ENCODE data around the gene ERAP2.

DNA sequence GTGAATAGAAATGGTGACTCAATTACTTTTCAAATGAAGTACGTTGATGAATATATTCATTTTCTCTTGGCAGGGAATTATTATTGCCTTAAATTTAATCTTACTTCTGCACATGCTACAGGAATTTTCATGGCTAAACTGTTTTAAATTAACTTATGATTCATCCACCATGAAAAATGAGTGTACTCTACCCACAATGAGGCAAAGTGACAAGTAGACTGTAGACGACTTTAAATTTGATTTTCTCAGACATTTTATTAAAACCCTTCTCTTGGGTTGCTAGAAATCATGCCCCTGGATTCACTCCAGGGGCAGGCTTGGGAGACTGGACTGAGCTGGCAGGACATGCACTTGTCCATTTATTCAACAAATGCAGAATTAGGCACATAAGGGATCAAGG is 23.5 kb upstream of the ERAP2 start:
- no peak for TF ChIP-seq POLR2AphosphoS5 (IDR thresholded peaks at IDR 0.05)
- TF ChIP-seq, protein P1, sequence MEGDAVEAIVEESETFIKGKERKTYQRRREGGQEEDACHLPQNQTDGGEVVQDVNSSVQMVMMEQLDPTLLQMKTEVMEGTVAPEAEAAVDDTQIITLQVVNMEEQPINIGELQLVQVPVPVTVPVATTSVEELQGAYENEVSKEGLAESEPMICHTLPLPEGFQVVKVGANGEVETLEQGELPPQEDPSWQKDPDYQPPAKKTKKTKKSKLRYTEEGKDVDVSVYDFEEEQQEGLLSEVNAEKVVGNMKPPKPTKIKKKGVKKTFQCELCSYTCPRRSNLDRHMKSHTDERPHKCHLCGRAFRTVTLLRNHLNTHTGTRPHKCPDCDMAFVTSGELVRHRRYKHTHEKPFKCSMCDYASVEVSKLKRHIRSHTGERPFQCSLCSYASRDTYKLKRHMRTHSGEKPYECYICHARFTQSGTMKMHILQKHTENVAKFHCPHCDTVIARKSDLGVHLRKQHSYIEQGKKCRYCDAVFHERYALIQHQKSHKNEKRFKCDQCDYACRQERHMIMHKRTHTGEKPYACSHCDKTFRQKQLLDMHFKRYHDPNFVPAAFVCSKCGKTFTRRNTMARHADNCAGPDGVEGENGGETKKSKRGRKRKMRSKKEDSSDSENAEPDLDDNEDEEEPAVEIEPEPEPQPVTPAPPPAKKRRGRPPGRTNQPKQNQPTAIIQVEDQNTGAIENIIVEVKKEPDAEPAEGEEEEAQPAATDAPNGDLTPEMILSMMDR (IDR thresholded peaks at IDR 0.05) = no peak
- no peak for TF ChIP-seq POLR2A (IDR thresholded peaks at IDR 0.05)
